C4-2B (cell line): Measurements from ENCODE around the gene NRP1.

Experiments
- CTCF ChIP-seq: fragments of 450-650 bp; conservative IDR thresholded peaks from 2 replicates; pipeline ENCODE4 v1.5.1; 2017; ENCODE audit warnings: mild to moderate bottlenecking
- ZFX ChIP-seq: fragments of 450-650 bp; IDR thresholded peaks from 2 replicates; pipeline ENCODE4 v1.6.1; 2017

GRCh38 chr10:33258967-33259366 lies 75.5 kb downstream of the NRP1 start:
- TF ChIP-seq CTCF = no peak
- no peak for TF ChIP-seq ZFX
